HG03045 (cell line): ENCODE measurements around the gene ROBO4.

ENCODE experiments used
- ATAC-seq: cut with Tn5 transposase; IDR thresholded peaks from one replicate; pipeline ENCODE4 v1.9.1; 2021; ENCODE audit warnings: mild to moderate bottlenecking, moderate library complexity; ENCODE audit not compliant: unreplicated experiment

The ROBO4 gene

DNA sequence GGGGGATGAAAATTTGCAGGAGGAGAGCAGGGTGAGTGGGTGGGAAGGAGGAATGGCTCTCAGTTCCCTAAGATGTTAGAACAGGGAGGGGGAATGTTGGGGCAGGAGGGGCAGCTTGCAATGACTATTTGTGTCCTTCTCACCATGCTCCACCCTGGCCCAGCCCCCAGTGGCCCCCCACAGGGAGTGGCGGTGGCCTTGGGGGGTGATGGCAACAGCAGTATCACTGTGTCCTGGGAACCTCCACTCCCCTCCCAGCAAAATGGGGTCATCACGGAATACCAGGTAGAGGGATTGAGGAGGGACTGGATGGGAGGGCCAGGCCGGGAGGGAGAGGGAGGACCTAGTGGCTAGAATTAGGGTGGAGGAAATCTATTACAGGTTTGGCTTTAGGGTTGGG is 22.3 kb downstream of the ROBO4 start:
- ATAC-seq = no peak

DNA sequence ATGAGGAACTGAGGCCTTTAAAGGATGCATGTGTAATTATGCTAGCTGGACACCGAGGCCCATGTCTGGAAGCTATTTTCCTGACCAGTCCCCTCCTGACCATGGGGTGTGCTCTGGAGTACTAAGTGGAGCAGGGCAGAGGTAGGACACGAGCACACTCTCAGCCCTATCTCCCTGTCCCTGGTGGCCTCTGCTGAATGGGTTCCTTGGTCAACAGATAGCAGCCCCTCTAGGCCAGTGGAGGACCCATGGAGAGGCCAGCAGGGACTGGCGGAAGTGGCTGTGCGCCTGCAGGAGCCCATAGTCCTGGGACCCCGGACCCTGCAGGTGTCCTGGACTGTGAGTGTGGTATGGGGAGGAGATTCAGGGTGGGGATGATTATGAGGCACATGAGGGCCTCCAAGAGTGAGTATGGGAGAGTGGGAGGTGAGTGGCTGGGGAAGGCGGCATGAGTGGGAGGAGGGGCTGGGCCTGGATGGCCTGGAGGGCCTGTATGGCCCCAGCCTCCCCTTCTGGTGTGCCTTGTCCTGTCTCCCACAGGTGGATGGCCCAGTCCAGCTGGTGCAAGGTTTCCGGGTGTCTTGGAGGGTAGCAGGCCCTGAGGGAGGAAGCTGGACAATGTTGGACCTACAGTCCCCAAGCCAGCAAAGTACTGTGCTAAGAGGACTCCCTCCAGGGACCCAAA is 23.0 kb downstream of the ROBO4 start:
- ATAC-seq = no peak

GRCh38 chr11:124873951-124874350 is 23.7 kb downstream of the ROBO4 start:
- ATAC-seq = no peak

GRCh38 chr11:124872741-124873140 is 24.9 kb downstream of the ROBO4 start:
- no peak for ATAC-seq

DNA sequence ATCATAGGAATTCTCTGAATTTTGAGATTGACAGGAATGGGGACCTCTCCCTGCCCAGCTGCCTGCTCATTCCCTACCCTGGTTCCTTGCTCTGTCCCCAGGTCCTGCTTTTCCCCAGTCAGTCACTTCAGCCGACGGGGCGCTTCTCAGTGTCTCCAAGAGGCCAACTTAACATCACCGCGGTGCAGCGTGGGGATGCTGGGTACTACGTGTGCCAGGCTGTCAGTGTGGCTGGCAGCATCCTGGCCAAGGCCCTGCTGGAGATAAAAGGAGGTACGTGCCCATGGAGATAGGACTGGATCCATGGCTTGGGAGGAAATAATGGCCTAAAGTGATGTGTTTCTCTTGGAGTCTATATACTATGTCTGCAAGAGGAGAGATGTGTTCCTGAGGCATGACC is 25.4 kb downstream of the ROBO4 start:
- no peak for ATAC-seq

GRCh38 chr11:124870430-124870829 is 27.2 kb downstream of the ROBO4 start:
- ATAC-seq = no peak

- no peak for ATAC-seq
These were observed 27.7 kb downstream of the ROBO4 start for GRCh38 chr11:124869856-124870387.

GRCh38 chr11:124869331-124869730 is 28.3 kb downstream of the ROBO4 start:
- ATAC-seq = no peak

DNA sequence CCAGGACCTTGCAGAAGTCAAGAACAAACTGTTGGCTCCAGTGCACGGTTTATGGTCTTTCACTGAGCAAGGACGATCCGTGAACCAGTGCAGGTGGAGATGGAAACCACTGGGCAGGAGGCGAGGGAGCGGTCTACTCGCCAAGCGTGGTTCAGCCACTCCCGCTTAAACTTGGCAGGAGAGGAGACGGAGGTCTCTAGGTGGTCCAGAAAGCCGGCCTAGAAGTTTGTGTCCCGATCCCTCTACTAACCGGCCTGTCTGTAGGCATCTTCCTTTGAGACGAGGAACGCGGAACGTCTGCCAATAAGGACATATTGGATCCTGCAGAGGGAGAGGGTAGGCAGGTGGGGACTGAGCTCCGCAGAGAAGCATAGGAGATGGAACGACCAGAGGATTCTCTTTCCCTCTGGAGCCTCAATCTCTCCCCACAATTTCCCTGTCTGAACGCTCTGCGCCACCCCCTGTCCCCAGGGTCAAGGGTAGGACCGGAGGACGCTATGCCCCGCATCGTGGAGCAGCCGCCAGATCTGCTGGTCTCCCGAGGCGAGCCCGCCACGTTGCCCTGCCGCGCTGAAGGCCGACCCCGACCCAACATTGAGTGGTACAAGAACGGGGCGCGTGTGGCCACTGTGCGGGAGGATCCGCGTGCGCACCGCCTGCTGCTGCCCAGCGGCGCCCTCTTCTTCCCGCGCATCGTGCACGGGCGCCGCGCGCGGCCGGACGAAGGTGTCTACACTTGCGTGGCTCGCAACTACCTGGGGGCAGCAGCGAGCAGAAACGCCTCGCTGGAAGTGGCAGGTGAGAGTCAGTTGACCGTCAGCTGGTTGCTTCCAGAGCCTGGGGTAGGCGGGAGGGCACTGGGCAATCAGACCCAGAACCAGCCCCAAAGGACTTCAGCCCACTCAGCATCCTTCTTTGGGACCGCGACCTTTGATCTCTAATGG is 29.1 kb downstream of the ROBO4 start:
- no peak for ATAC-seq

GRCh38 chr11:124867700-124868099 is 30.0 kb downstream of the ROBO4 start:
- ATAC-seq = no peak

DNA sequence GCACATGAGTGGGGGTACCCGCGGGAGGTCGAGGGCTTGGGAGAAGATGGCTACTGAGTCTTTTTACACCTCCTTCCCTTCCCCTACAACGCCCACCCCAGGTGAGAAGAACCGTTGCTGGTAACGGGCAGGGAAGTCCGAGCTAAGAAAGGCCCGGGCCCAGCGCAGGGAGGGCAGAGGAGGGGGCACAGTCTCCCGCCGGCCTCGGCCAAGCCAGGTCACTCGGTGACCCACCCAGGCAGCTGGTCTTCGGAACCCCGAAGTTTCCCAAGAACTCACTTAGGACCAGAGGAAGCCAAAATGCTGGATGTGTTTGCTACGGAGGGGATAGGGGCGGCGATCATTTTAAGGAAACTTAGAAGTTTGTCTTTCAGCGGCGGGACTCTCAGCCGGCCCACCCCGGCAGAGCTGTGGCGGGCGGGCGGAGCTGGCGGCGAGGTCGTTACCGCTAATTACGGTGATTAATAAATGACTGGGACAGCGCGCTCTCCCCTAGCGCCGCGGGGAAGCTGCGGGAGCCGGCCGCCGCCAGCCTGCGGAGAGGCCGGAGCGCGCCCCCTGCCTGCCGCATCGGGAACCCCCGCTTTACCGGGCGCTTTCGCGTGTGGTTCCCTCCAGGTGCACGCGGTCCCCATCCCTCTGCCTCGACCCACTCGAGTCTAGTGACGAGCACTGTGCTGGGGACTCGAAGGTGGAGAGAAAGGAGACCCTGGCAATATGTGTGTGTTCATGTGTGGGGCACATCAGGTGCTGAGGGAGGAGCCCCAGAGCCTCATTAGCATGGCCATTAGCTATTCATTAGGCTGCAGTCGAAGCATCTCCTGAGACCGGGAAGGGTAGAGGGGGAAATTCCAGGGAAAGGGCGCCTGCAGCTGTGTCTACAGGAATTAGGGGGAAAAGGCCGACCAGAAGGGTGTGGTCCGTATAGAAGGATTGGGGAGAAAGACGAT is 31.5 kb downstream of the ROBO4 start:
- ATAC-seq = no peak

GRCh38 chr11:124865181-124865901 is 32.3 kb downstream of the ROBO4 start, which contains the start of gene ROBO3:
TSS of gene ROBO3 (plus strand) at chr11:124865432. CDS start at chr11:124865578, 146 bp downstream.
- no peak for ATAC-seq

DNA sequence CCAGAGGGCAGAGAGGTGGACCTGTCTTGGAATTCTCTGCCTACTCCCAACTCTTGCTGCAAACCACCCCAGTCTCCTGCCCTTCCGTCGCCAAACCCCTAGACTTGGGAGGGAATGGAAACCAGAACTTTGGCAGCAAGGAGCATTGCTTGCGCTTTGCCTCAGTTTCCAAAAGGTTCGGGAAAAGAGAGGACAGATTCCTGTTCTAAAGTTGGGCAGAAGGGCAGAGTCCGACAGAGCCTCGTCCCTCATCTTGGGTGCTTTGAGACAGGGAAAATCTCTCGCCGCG is 32.8 kb downstream of the ROBO4 start:
- ATAC-seq = no peak

DNA sequence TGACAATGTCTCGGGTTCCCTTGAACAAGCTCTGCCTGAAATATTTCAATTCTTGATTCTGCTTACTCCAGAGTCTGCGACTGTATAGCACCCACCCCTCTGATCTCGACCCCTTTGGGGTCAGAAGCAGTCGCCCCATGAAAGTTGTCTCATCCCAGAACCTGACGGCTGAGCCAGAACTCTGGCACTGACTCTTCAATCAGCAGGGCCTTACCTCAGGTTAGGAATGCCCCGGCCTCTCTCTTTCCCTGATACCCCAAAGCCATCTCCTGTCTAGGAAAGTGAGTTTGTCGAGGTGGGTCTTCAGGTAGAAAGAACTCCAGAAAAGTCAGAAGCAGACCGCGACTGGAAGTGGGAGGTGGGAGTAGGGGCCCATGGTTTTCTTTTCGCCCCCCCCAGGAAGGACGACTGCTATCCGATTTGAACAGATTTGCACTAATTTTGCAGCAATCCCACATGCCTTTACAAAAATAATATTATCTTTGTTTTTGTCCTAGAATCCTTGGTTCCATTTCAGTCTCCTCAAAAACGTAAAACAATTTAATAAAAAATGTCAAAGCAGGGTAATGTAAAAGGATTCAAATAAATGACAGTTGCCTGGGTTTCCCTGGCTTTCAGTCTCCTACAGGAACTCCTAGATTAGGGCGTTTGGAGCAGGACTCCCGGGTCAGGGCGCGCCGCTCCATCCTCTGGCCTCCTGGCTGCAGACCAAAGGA is 33.3 kb downstream of the ROBO4 start:
- ATAC-seq = no peak

- ATAC-seq = no peak
These were observed 33.9 kb downstream of the ROBO4 start for GRCh38 chr11:124863826-124864165.

DNA sequence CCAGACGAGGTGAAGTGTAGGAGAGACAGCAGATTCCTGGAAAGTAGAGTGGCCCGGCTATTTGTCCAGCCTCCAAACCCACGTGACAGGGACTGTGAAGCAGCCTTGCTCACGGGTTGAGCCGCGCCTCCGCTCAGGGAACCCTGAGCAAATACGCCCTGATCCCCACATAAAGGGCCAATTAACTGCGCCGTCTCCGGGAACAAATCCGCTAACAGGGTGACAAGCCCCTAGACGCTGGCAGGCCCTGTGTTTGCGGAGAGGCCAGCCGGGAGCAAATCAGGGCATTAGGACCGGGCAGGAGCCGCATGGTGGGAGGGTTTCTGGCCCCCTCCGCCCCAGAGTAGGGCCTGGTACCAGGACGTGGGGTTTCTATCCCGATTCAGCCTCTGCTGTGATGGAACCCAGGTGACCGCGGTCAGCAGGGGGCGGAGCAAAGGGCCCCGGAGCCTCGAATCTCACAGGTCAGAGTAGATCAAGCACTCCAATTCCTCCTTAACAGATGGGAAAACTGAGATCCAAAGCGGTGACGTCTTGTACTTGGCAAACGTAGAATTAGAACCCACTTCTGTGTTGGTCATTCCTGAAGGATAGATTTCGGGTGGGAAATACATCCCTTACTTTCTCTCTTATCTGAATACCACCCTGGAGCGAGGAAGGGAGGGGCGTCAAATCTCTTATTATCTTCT is 34.4 kb downstream of the ROBO4 start:
- no peak for ATAC-seq

GRCh38 chr11:124861670-124862069 is 36.0 kb downstream of the ROBO4 start:
- ATAC-seq = no peak

GRCh38 chr11:124859171-124859570 is 38.5 kb downstream of the ROBO4 start:
- no peak for ATAC-seq

- no peak for ATAC-seq
These were observed 51.5 kb downstream of the ROBO4 start for GRCh38 chr11:124846070-124846673.
